B cell (primary cell): ENCODE data around the gene LAMTOR2. TPM values are rescaled to one million over a fixed set of nuclear protein-coding genes. Genes with fewer than 3 reads are reported as not detected.

Experiments used
- ATAC-seq: fragments of 200-7000 bp; cut with Tn5 transposase; one replicate; pipeline ENCODE4 v1.10.0; 2021; ENCODE audit warnings: low read depth, mild to moderate bottlenecking, moderate number of reproducible peaks, moderate library complexity
- CTCF ChIA-PET: fragments of 350-600 bp; sonication (Branson Sonifier 250); formaldehyde crosslinking; loops from one replicate; lab custom pipeline; 2021; ENCODE audit warnings: antibody characterized with exemption, inconsistent platforms; lab: Charles Lee
- POLR2A ChIA-PET: fragments of 350-600 bp; sonication (Branson Sonifier 250); formaldehyde crosslinking; loops from one replicate; lab custom pipeline; 2021; ENCODE audit warnings: antibody characterized with exemption; lab: Charles Lee
- DNase-seq: peaks from one replicate; pipeline ENCODE4 v3.0.0; 2013
- H2AFZ ChIP-seq: 2 replicates; pipeline ENCODE4 v1.6.1; 2012; ENCODE audit warnings: mild to moderate bottlenecking, low read depth, low read length; ENCODE audit not compliant: insufficient read depth, poor library complexity, severe bottlenecking
- H3K27ac ChIP-seq, 2 donors: 1 replicate in 1 of 2; 2 replicates in 1 of 2; pipeline ENCODE4 v1.5.1; 2012 to 2013; ENCODE audit warnings: low read length in 2 of 2, mild to moderate bottlenecking in 2 of 2, moderate library complexity in 1 of 2
- H3K27me3 ChIP-seq, 4 experiments: fragments of 200-600 bp in 1 of 4; sonication (generic) in 1 of 4; replicated peaks in 1 of 4; 1 replicate in 2 of 4; 2 replicates in 2 of 4; pipeline versions ENCODE4 v1.6.1 to v1.7.0; 2013 to 2016; ENCODE audit warnings: low read length in 3 of 4, mild to moderate bottlenecking in 2 of 4, mixed read lengths in 1 of 4, moderate library complexity in 1 of 4; ENCODE audit not compliant: insufficient read depth in 4 of 4, control insufficient read depth in 3 of 4; ENCODE audit errors: control extremely low read depth in 1 of 4
- H3K36me3 ChIP-seq, 2 experiments: replicated peaks in 1 of 2; 1 replicate in 1 of 2; 2 replicates in 1 of 2; pipeline versions ENCODE4 v1.6.1 to v1.7.1; 2013; ENCODE audit warnings: low read length in 1 of 2; ENCODE audit not compliant: insufficient read depth in 2 of 2, control insufficient read depth in 1 of 2; ENCODE audit errors: control extremely low read depth in 1 of 2, extremely low read depth in 1 of 2
- H3K4me1 ChIP-seq, 2 donors: fragments of 200-600 bp in 1 of 2; sonication (generic) in 1 of 2; 1 replicate in 1 of 2; 2 replicates in 1 of 2; pipeline versions ENCODE4 v1.5.1 to v1.6.1; 2013 to 2017; ENCODE audit warnings: low read length in 2 of 2; ENCODE audit not compliant: control insufficient read depth in 2 of 2, insufficient read depth in 2 of 2
- H3K4me2 ChIP-seq: replicated peaks from 2 replicates; pipeline ENCODE3; 2012; ENCODE audit warnings: mild to moderate bottlenecking, low read depth, low read length; ENCODE audit not compliant: poor library complexity, severe bottlenecking
- H3K4me3 ChIP-seq, 5 experiments: fragments of 200-600 bp in 1 of 5; sonication (generic) in 1 of 5; 1 replicate in 3 of 5; 2 replicates in 2 of 5; pipeline versions ENCODE4 v1.5.1 to v1.7.0; 2011 to 2016; ENCODE audit warnings: low read length in 4 of 5, mild to moderate bottlenecking in 4 of 5, low read depth in 2 of 5, control low read depth in 1 of 5, moderate library complexity in 1 of 5; ENCODE audit not compliant: insufficient read depth in 1 of 5; ENCODE audit errors: control extremely low read depth in 1 of 5, extremely low read depth in 1 of 5
- H3K79me2 ChIP-seq: fragments of 200-600 bp; sonication (generic); one replicate; pipeline ENCODE4 v1.6.0; 2016; ENCODE audit warnings: low read length; ENCODE audit not compliant: control insufficient read depth, insufficient read depth
- H3K9ac ChIP-seq: fragments of 200-600 bp; sonication (generic); 2 replicates; pipeline ENCODE4 v1.6.1; 2017; ENCODE audit warnings: mild to moderate bottlenecking, low read length, moderate library complexity
- H3K9me3 ChIP-seq, 3 donors: one replicate each; pipeline versions ENCODE4 v1.6.1 to v1.7.1; 2013; ENCODE audit warnings: low read length in 2 of 3; ENCODE audit not compliant: control insufficient read depth in 2 of 3, insufficient read depth in 1 of 3; ENCODE audit errors: control extremely low read depth in 1 of 3
- H4K20me1 ChIP-seq: 2 replicates; pipeline ENCODE4 v1.6.0; 2012; ENCODE audit warnings: mild to moderate bottlenecking, low read length; ENCODE audit not compliant: insufficient read depth, control insufficient read depth, poor library complexity, severe bottlenecking
- H3K27ac Mint-ChIP-seq: one replicate; pipeline ENCODE4 v1.8.0; 2021; ENCODE audit warnings: mixed read lengths
- H3K27me3 Mint-ChIP-seq: one replicate; pipeline ENCODE4 v1.8.0; 2021; ENCODE audit warnings: mixed read lengths
- H3K4me1 Mint-ChIP-seq: one replicate; pipeline ENCODE4 v1.8.0; 2021; ENCODE audit warnings: mixed read lengths
- H3K4me3 Mint-ChIP-seq: one replicate; pipeline ENCODE4 v1.8.0; 2021; ENCODE audit warnings: mixed read lengths
- H3K9me3 Mint-ChIP-seq: one replicate; pipeline ENCODE4 v1.8.0; 2022; ENCODE audit warnings: mixed read lengths; ENCODE audit not compliant: insufficient read depth
- CTCF ChIP-seq: fragments of 200-600 bp; IDR thresholded peaks from one replicate; pipeline ENCODE4 v1.8.0; 2022; ENCODE audit warnings: antibody characterized with exemption, mild to moderate bottlenecking
- EZH2 ChIP-seq: IDR thresholded peaks from 2 replicates; pipeline ENCODE4 v1.6.1; 2012; ENCODE audit warnings: borderline replicate concordance, low read depth, mild to moderate bottlenecking, moderate library complexity, low read length; ENCODE audit not compliant: insufficient read depth, poor library complexity, severe bottlenecking
- WGBS: methylation state at CpG from one replicate; pipeline ENCODE4 v1.1.5; 2013; ENCODE audit warnings: missing lambda C conversion rate; ENCODE audit not compliant: insufficient coverage; 5-methylcytosine and 5-hydroxymethylcytosine counted together
- intact Hi-C: fragments of 100-400 bp; cut with micrococcal nuclease; formaldehyde crosslinking; loops from one replicate; pipeline ENCODE4 v1.10.0; 2022
- polyA plus RNA-seq: library from polyadenylated mRNA; depleted of rRNA; stranded (reverse); fragments of >200 nt; gene quantifications from 2 replicates; pipeline ENCODE4 v1.2.3, GENCODE V29; 2012
- total RNA-seq, 2 donors: library from RNA; stranded (reverse); fragments of 120-200 nt in 1 of 2; gene quantifications; 1 replicate in 1 of 2; 2 replicates in 1 of 2; pipeline versions ENCODE4 v1.2.3 to v1.2.4, GENCODE V29; 2013 to 2022

The LAMTOR2 gene
- total and polyA plus RNA-seq, 2 donors (not counting 1 experiment from before 2014, with no cell fraction given), result 31.5 to 55.9 TPM

GRCh38 chr1:156096640-156097391, 42.2 kb downstream of the LAMTOR2 start:
- Histone ChIP-seq H3K4me1 (peaks cover 23 to 24% of the 10 kb centered on the region in 2 donors), H3K4me3 (peak overlapping the region in 3 of 5 experiments; percentile 3 to 47 (median 30)), H3K4me2 (peak overlapping the region; percentile 81), H3K9me3 (peaks cover 0 to 3% (median 0%) of the 10 kb centered on the region in 3 donors), H4K20me1 (no peaks in the 10 kb centered on the region), H3K9ac (peak overlapping the region; percentile 61), H3K27ac (peak overlapping the region; percentile 82 to 93), H3K36me3 (no peaks in the 10 kb centered on the region), H3K79me2 (no peaks in the 10 kb centered on the region), H3K27me3 (peaks cover 0 to 1% (median 0%) of the 10 kb centered on the region in 4 experiments), H2AFZ (no peak overlapping the region)
- TF ChIP-seq EZH2 (no peak), CTCF (peak; percentile 95)
- CTCF ChIA-PET, result interaction anchor here (0.7 to 23.7 kb wide), 23 partner anchors 11 to 345 kb away, joined by 3 to 970 read pairs (median 5); partner anchors contain the start of genes LMNA, MEX3A, PMF1 and SMG5
- DNase-seq (peak; percentile 97), ATAC-seq (peak; percentile 87)
- H3K4me1 Mint-ChIP-seq, result peaks cover 31% of the 10 kb centered on the region
- intact Hi-C loops, result loop anchor here (1.0 to 2.0 kb wide), 5 partner anchors 9 to 408 kb away; partner anchors contain the start of genes LMNA and PMF1
- WGBS, result 0% methylated on average over 10 of the region's 14 CpGs
- peak overlapping the region; percentile 95 for H3K27ac Mint-ChIP-seq
- peak overlapping the region; percentile 72 for H3K4me3 Mint-ChIP-seq
- no peaks in the 10 kb centered on the region for H3K27me3 Mint-ChIP-seq
- H3K9me3 Mint-ChIP-seq, result no peaks in the 10 kb centered on the region
- POLR2A ChIA-PET, result interaction anchor here (0.9 to 5.2 kb wide), 8 partner anchors 9 to 128 kb away, joined by 3 to 29 read pairs (median 5); partner anchors contain the start of gene LMNA
